Testis (tissue), 2 donors: Measurements from ENCODE around the gene CPNE4.

Experiments used
- CTCF ChIP-seq, 3 experiments: fragments of 450-650 bp in 2 of 3; fragments of 200-600 bp in 1 of 3; sonication (generic) in 1 of 3; IDR thresholded peaks; one replicate each; pipeline ENCODE4 v1.5.1; 2016 to 2019; ENCODE audit warnings: antibody characterized with exemption in 3 of 3, mild to moderate bottlenecking in 2 of 3, moderate library complexity in 1 of 3
- POLR2A ChIP-seq: fragments of 450-650 bp; IDR thresholded peaks from one replicate; pipeline ENCODE4 v1.6.1; 2017; ENCODE audit warnings: antibody characterized with exemption, mild to moderate bottlenecking, moderate library complexity

GRCh38 chr3:131880948-131881347 lies 153.9 kb downstream of the CPNE4 start:
- no peak for TF ChIP-seq POLR2A
- no peak for TF ChIP-seq CTCF (IDR thresholded peaks at IDR 0.05)
